ENCODE measurements around the gene PTPN1.

The PTPN1 gene

DNA sequence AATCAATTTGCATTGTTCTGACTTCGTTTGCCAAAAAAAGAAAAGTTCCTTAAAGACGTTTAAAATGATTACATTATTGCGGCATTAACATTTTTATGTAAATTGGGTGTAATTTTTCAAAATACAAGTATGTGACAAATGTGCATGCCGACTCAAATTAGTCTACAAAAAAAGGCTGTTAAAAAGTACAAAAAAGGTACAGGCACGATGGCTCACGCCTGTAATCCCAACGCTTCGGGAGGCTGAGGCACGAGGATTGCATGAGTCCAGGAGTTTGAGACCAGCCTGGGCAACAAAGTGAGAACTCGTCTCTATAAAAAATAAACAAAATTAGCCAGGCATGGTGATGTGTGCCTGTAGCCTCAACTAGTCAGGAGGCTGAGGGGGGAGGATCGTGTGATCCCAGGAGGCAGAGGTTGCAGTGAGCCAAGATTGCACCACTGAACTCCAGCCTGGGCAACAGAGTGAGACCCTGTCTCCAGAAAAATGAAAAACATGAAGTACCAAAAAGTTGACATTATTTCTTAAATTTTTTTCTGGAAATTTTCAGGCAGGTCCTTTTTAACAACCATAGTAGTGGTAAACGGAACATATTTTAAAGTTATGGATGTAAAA, 90.2 kb downstream of the PTPN1 start:
- no peak for FAIRE-seq
- DNase-seq (ENCODE audit: insufficient read length, low spot score) = no peak
- TF ChIP-seq TAF1 (IDR thresholded peaks at IDR 0.05; ENCODE audit: low read depth, low read length) = no peak
- TF ChIP-seq POLR2AphosphoS5 (IDR thresholded peaks at IDR 0.05; ENCODE audit: low read depth, low read length) = no peak
- no peak for TF ChIP-seq POU2F2 (IDR thresholded peaks at IDR 0.05; ENCODE audit: low read depth, low read length)
- TF ChIP-seq POLR2A (IDR thresholded peaks at IDR 0.05; ENCODE audit: low read depth, low read length) = no peak
- TF ChIP-seq SPI1 (IDR thresholded peaks at IDR 0.05; ENCODE audit: low read depth, low read length) = no peak
- TF ChIP-seq PAX5 (IDR thresholded peaks at IDR 0.05; ENCODE audit: insufficient read depth, low read length, severe bottlenecking) = no peak

DNA sequence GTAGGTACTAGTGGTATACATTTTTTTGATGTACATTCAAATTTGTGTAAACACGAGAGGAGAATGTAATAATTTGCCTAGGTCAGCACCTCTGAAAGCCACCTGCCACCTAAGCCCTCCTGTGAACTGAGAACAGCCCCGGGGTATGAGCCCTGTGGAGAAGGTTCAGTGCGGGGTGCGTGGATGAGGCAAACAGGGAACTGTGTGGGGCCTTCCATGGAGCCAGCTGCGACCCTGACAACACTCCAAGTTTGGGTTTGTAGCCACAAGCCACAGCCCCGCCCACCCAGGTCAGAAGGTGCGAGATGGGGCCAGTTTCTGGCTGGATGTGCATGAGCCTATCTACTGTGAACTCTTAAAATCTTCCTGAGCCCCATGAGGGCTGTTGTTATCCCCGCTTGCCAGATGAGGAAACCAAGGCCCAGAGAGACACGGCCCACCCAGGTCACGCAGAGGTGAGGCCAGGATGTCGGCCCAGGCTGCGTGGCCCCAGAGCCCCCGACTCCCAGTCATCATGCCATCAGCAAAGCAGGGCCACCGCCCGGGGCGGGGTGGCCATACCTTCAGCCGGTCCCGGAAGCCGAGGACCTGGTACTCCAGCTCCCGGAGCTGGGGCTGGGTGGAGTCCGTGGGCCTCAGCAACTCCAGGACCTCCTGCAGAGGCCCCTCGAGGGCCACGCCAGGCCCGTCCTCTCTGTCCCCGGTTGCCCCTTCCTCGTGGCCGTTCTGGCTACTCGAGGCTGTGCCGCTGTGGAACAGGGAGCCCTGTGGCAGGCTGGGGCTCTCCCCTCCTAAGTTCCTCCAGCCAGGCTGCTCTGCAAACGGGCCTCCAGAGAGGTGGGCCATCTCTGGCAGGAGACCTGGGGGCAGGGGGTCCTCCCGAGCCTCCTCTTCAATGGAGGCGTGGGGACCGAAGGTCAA, 91.6 kb downstream of the PTPN1 start:
- TF ChIP-seq PAX5 (IDR thresholded peaks at IDR 0.05; ENCODE audit: insufficient read depth, low read length, severe bottlenecking) (no peak), SPI1 (IDR thresholded peaks at IDR 0.05; ENCODE audit: low read depth, low read length) (no peak), POU2F2 (IDR thresholded peaks at IDR 0.05; ENCODE audit: low read depth, low read length) (no peak), POLR2A (IDR thresholded peaks at IDR 0.05; ENCODE audit: low read depth, low read length) (no peak), TAF1 (IDR thresholded peaks at IDR 0.05; ENCODE audit: low read depth, low read length) (no peak), POLR2AphosphoS5 (IDR thresholded peaks at IDR 0.05; ENCODE audit: low read depth, low read length) (no peak)
- no peak for FAIRE-seq
- no peak for DNase-seq (ENCODE audit: insufficient read length, low spot score)

DNA sequence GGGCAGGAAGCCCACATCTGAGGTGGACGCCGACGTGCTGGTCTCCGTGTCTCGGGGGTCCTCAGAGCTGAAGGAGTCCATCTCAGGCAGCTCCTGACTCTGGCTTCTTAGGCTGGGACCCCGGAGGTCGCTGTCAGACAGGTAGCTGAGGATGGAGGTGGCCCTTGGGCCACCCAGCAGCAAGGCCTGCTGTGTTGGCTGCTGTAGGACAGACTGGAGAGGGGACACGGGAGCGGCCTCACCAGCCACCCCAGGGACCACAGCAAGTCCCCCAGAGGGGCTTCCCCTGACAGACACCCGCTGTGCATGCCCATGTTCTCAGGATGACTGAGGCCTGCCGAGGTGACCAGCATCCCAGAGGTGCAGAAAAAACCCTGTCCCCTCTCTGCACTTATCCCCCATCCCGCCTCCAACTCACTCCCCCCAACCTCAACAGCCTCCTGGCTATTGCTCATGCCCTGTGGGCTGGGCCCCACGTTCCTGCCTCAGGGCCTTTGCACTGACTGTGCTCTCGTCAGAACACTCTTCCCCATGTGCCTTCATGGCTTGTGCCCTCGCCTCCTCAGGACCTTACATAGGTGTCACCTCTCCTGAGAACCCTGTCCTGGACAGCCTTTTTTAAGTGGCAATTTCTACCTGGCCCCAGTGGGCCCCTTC, 92.4 kb downstream of the PTPN1 start:
- FAIRE-seq (no peak), DNase-seq (ENCODE audit: insufficient read length, low spot score) (no peak)
- TF ChIP-seq POLR2A (IDR thresholded peaks at IDR 0.05; ENCODE audit: low read depth, low read length) (no peak), POLR2AphosphoS5 (IDR thresholded peaks at IDR 0.05; ENCODE audit: low read depth, low read length) (no peak), PAX5 (IDR thresholded peaks at IDR 0.05; ENCODE audit: insufficient read depth, low read length, severe bottlenecking) (no peak), POU2F2 (IDR thresholded peaks at IDR 0.05; ENCODE audit: low read depth, low read length) (no peak), SPI1 (IDR thresholded peaks at IDR 0.05; ENCODE audit: low read depth, low read length) (no peak), TAF1 (IDR thresholded peaks at IDR 0.05; ENCODE audit: low read depth, low read length) (no peak)

DNA sequence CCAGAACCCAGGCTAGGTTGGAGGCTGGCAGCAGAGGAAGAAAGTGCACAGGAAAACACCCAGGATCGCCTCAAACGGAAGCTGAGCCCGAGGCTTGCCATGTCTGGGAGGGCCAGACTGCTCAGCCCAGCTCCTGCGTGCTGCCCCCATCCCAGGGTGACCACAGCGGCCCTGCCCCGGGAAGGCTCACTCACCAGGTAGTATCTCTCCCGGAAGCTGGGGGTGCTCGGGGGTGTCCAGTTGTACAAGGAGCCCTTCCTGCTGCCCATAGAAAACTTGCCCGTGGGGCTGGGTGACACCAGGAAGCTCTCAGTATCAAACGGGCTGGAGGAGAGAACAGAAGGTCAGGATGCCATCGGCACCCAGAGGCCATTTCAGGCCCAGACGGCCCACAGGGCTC, 94.3 kb downstream of the PTPN1 start:
- DNase-seq (ENCODE audit: insufficient read length, low spot score) (no peak), FAIRE-seq (no peak)
- TF ChIP-seq POLR2A (IDR thresholded peaks at IDR 0.05; ENCODE audit: low read depth, low read length) (no peak), POU2F2 (IDR thresholded peaks at IDR 0.05; ENCODE audit: low read depth, low read length) (no peak), SPI1 (IDR thresholded peaks at IDR 0.05; ENCODE audit: low read depth, low read length) (no peak), TAF1 (IDR thresholded peaks at IDR 0.05; ENCODE audit: low read depth, low read length) (no peak), PAX5 (IDR thresholded peaks at IDR 0.05; ENCODE audit: insufficient read depth, low read length, severe bottlenecking) (no peak), POLR2AphosphoS5 (IDR thresholded peaks at IDR 0.05; ENCODE audit: low read depth, low read length) (no peak)

DNA sequence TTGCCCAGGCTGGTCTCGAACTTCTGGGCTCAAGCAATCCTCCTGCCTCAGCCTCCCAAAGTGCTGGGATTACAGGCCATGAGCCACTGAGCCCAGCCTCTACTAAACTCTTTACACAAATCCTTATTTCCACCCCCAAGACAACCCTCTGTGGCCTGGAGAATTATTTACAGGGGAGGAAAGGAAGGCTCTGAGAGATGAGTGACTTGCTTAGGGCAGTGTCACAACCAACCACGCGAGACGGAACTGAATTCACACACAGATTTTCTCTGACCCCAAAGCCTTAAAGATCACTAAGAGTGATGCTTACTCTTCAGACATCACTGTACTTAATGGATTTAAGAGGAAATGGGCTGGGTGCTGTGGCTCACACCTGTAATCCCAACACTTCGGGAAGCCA, 95.0 kb downstream of the PTPN1 start:
- TF ChIP-seq POU2F2 (IDR thresholded peaks at IDR 0.05; ENCODE audit: low read depth, low read length) = no peak
- TF ChIP-seq POLR2A (IDR thresholded peaks at IDR 0.05; ENCODE audit: low read depth, low read length) = no peak
- no peak for TF ChIP-seq PAX5 (IDR thresholded peaks at IDR 0.05; ENCODE audit: insufficient read depth, low read length, severe bottlenecking)
- TF ChIP-seq SPI1 (IDR thresholded peaks at IDR 0.05; ENCODE audit: low read depth, low read length) = no peak
- TF ChIP-seq POLR2AphosphoS5 (IDR thresholded peaks at IDR 0.05; ENCODE audit: low read depth, low read length) = no peak
- TF ChIP-seq TAF1 (IDR thresholded peaks at IDR 0.05; ENCODE audit: low read depth, low read length) = no peak
- DNase-seq (ENCODE audit: insufficient read length, low spot score) (no peak), FAIRE-seq (no peak)

DNA sequence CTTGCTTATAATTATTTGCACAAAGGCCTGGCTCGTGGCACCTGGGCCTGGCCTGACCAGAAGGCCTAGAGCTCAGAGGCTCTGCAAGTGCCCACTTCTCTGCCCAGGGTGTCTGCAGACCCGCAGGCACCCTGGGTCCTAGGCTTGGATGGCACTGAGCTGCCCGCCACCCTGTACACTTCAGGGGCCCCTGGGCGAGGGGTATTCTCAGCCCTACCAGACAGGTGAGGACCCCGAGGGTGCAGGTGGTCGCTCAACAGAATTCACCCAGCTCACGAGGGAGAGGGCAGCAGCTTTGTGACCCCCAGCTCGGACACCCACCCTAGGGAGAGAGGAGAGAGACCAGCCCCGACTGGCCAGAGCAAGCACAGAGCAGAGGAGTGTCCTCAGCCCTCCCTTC, 97.3 kb downstream of the PTPN1 start:
- no peak for DNase-seq (ENCODE audit: insufficient read length, low spot score)
- FAIRE-seq = no peak
- no peak for TF ChIP-seq POLR2AphosphoS5 (IDR thresholded peaks at IDR 0.05; ENCODE audit: low read depth, low read length)
- no peak for TF ChIP-seq PAX5 (IDR thresholded peaks at IDR 0.05; ENCODE audit: insufficient read depth, low read length, severe bottlenecking)
- no peak for TF ChIP-seq POU2F2 (IDR thresholded peaks at IDR 0.05; ENCODE audit: low read depth, low read length)
- TF ChIP-seq TAF1 (IDR thresholded peaks at IDR 0.05; ENCODE audit: low read depth, low read length) = no peak
- TF ChIP-seq POLR2A (IDR thresholded peaks at IDR 0.05; ENCODE audit: low read depth, low read length) = no peak
- TF ChIP-seq SPI1 (IDR thresholded peaks at IDR 0.05; ENCODE audit: low read depth, low read length) = no peak

DNA sequence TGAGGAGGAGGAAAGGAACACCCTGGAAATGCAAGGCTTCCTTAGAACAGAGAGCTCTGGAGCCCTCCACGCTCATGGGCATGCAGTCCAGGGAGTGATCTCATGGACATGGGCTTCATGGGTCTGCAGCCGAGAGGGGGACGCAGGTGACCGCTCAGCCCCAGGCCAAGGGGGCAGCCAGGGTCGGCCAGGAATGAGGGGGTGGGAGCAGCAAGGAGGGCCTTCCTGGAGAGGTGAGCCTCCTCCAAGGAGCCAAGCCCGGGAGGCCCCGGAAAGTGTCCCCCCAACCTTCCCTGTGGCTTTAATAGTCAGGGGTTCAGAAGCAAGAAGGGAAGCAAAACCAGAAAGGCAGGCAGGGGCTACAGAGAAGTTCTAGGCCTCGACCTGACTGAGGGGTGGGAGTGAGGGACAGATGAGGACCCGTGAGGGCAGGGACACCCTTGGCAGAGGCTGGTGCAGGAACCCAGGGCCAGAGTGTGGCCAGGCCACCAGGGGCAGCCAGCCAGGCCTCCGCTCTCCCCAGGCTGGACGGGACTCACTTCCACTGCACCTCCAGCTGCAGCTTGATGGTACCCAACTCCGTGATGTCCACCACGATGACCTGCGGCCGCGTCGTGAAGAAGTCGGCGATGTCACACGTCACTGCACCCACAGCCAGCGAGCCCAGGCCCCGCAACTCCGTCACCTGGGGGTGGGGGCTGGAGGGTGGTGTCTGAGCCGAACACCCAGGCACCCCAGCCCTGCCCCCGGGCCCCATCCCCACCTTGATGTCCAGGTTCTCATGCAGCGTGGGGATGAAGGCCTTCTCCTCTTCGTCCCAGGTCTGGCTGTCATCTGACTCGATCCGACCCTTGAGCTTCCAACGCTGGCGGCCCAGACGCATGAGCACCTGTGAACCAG, 97.9 kb downstream of the PTPN1 start:
- TF ChIP-seq SPI1 (IDR thresholded peaks at IDR 0.05; ENCODE audit: low read depth, low read length) (no peak), POU2F2 (IDR thresholded peaks at IDR 0.05; ENCODE audit: low read depth, low read length) (no peak), POLR2A (IDR thresholded peaks at IDR 0.05; ENCODE audit: low read depth, low read length) (no peak), TAF1 (IDR thresholded peaks at IDR 0.05; ENCODE audit: low read depth, low read length) (no peak)
- FAIRE-seq = no peak
- DNase-seq (ENCODE audit: insufficient read length, low spot score) = no peak

DNA sequence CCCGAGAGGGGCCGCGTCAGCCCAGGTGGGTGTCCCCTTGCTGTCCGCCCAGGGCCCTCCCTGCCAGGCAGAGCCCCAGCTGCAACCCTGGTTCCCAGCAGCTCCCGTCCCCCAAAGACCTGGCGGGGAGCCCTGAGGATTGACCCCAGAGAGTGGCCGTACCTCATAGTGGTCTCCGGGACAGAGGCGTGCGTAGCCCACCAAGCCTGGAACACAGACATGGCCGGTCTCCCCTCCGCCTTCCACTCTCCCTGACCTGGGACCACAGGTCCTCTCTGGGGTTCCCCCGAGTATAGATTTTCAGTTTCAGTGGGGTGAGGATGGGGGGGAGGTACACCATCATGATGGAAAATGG, 98.5 kb downstream of the PTPN1 start:
- no peak for TF ChIP-seq POU2F2 (IDR thresholded peaks at IDR 0.05; ENCODE audit: low read depth, low read length)
- no peak for TF ChIP-seq PAX5 (IDR thresholded peaks at IDR 0.05; ENCODE audit: insufficient read depth, low read length, severe bottlenecking)
- no peak for TF ChIP-seq TAF1 (IDR thresholded peaks at IDR 0.05; ENCODE audit: low read depth, low read length)
- DNase-seq (ENCODE audit: insufficient read length, low spot score) (no peak), FAIRE-seq (no peak)
